Transverse colon (tissue), 4 donors: ENCODE data around the gene CCNQ.

ENCODE experiments used
- CTCF ChIP-seq, 5 experiments: fragments of 200-600 bp in 3 of 5; fragments of 450-650 bp in 2 of 5; sonication (generic) in 3 of 5; IDR thresholded peaks; 1 replicate in 2 of 5; 2 replicates in 3 of 5; pipeline ENCODE4 v1.5.1; 2016 to 2017; ENCODE audit warnings: antibody characterized with exemption in 5 of 5, inconsistent platforms in 3 of 5, mild to moderate bottlenecking in 2 of 5, moderate library complexity in 1 of 5
- EP300 ChIP-seq: sonication (generic); formaldehyde crosslinking; IDR thresholded peaks from one replicate; pipeline ENCODE4 v1.6.1; 2017; ENCODE audit warnings: antibody characterized with exemption, low read depth
- POLR2AphosphoS5 ChIP-seq, 3 donors: sonication (generic); formaldehyde crosslinking; IDR thresholded peaks; one replicate each; pipeline ENCODE4 v1.6.1; 2016; ENCODE audit warnings: antibody characterized with exemption in 3 of 3

GRCh38 chrX:153622661-153623309 lies 23.8 kb upstream of the CCNQ start:
- no peak for TF ChIP-seq CTCF (IDR thresholded peaks at IDR 0.05)
- no peak for TF ChIP-seq POLR2AphosphoS5 (IDR thresholded peaks at IDR 0.05)
- no peak for TF ChIP-seq EP300
